Endometrial microvascular endothelial cells (primary cell): ENCODE measurements around the gene EVC2. TPM values are rescaled to one million over a fixed set of nuclear protein-coding genes. Genes with fewer than 3 reads are reported as not detected.

Source experiments
- in situ Hi-C: cut with HindIII; loops from 2 replicates; pipeline ENCODE4 v1.10.0; 2017; ENCODE audit warnings: low sequenced_read_pairs, low pct_unique_long_range_greater_than_20kb; ENCODE audit errors: inconsistent ontology term
- total RNA-seq: library from RNA; depleted of rRNA; stranded (reverse); fragments of >200 nt; gene quantifications from one replicate; pipeline ENCODE4 v1.2.3, GENCODE V29; 2015; ENCODE audit errors: inconsistent ontology term

EVC2 gene
- total RNA-seq, 1 donor from 2014 or later, result 4.0 TPM

GRCh38 chr4:5553801-5554200 lies 154.6 kb downstream of the EVC2 start:
- in situ Hi-C loops, result no loop called here

- in situ Hi-C loops, result no loop called here
These were observed 155.9 kb downstream of the EVC2 start for GRCh38 chr4:5552451-5552850.

- in situ Hi-C loops, result no loop called here
These were observed 160.6 kb downstream of the EVC2 start for GRCh38 chr4:5547651-5548249.

GRCh38 chr4:5545271-5545670 lies 163.1 kb downstream of the EVC2 start:
- in situ Hi-C loops, result no loop called here

GRCh38 chr4:5544762-5545161 lies 163.6 kb downstream of the EVC2 start:
- in situ Hi-C loops, result no loop called here

GRCh38 chr4:5543681-5544080 lies 164.7 kb downstream of the EVC2 start:
- in situ Hi-C loops, result no loop called here

- in situ Hi-C loops, result no loop called here
These were observed 167.2 kb downstream of the EVC2 start for GRCh38 chr4:5541169-5541568.

- in situ Hi-C loops, result no loop called here
These were observed 168.8 kb downstream of the EVC2 start for GRCh38 chr4:5539584-5539983.

GRCh38 chr4:5532100-5532499 lies 176.3 kb downstream of the EVC2 start:
- in situ Hi-C loops, result no loop called here

GRCh38 chr4:5528031-5528436 lies 180.3 kb downstream of the EVC2 start:
- in situ Hi-C loops, result no loop called here

- in situ Hi-C loops, result no loop called here
These were observed 181.1 kb downstream of the EVC2 start for GRCh38 chr4:5527211-5527610.

- in situ Hi-C loops, result no loop called here
These were observed 182.1 kb downstream of the EVC2 start for GRCh38 chr4:5526080-5526846.

- in situ Hi-C loops, result no loop called here
These were observed 183.7 kb downstream of the EVC2 start for GRCh38 chr4:5524446-5525299.

- in situ Hi-C loops, result no loop called here
These were observed 191.0 kb downstream of the EVC2 start for GRCh38 chr4:5517372-5517771.

GRCh38 chr4:5515646-5516045 lies 192.7 kb downstream of the EVC2 start:
- in situ Hi-C loops, result no loop called here

Other genes starting within 250 kb of the EVC2 start
- 8.7 TPM for gene EVC, start 2.6 kb upstream of the EVC2 start, total RNA-seq
- gene CRMP1, start 184.5 kb upstream of the EVC2 start, total RNA-seq, result 0.09 TPM